Suprapubic skin (tissue), 4 donors: ENCODE measurements around the gene TEX9. TPM values are rescaled to one million over a fixed set of nuclear protein-coding genes. Genes with fewer than 3 reads are reported as not detected.
"Not testable (repeated sequence)": the region's sequence is repeated elsewhere in the genome, so short reads cannot be mapped to it uniquely, and the experiment has no call there.

Experiments used
- DNase-seq, 2 donors: peaks; one replicate each; pipeline ENCODE4 v3.0.0-alpha.2; 2019; ENCODE audit warnings: low spot score in 2 of 2
- H3K27ac ChIP-seq: fragments of 200-600 bp; sonication (generic); one replicate; pipeline ENCODE4 v1.5.1; 2019
- H3K27me3 ChIP-seq: fragments of 200-600 bp; sonication (generic); one replicate; pipeline ENCODE4 v1.5.1; 2019
- H3K36me3 ChIP-seq: fragments of 200-600 bp; sonication (generic); one replicate; pipeline ENCODE4 v1.5.1; 2019
- H3K4me1 ChIP-seq: fragments of 200-600 bp; sonication (generic); one replicate; pipeline ENCODE4 v1.5.1; 2019
- H3K4me3 ChIP-seq: fragments of 200-600 bp; sonication (generic); one replicate; pipeline ENCODE4 v1.5.1; 2019; ENCODE audit warnings: mild to moderate bottlenecking
- H3K9me3 ChIP-seq: fragments of 200-600 bp; sonication (generic); one replicate; pipeline ENCODE4 v1.5.1; 2019
- CTCF ChIP-seq, 2 donors: fragments of 200-600 bp in 1 of 2; fragments of 450-650 bp in 1 of 2; sonication (generic) in 1 of 2; IDR thresholded peaks; one replicate each; pipeline ENCODE4 v1.5.1; 2016 to 2019; ENCODE audit warnings: antibody characterized with exemption in 2 of 2, mild to moderate bottlenecking in 1 of 2, moderate library complexity in 1 of 2
- EP300 ChIP-seq: sonication (generic); formaldehyde crosslinking; IDR thresholded peaks from one replicate; pipeline ENCODE4 v1.6.1; 2017; ENCODE audit warnings: antibody characterized with exemption
- POLR2A ChIP-seq, 2 donors: fragments of 450-650 bp; IDR thresholded peaks; one replicate each; pipeline ENCODE4 v1.6.1; 2017; ENCODE audit warnings: antibody characterized with exemption in 2 of 2, mild to moderate bottlenecking in 2 of 2, moderate library complexity in 2 of 2
- POLR2AphosphoS5 ChIP-seq, 3 donors: sonication (generic); formaldehyde crosslinking; IDR thresholded peaks; one replicate each; pipeline ENCODE4 v1.6.1; 2017; ENCODE audit warnings: antibody characterized with exemption in 3 of 3
- WGBS: methylation state at CpG from one replicate; pipeline ENCODE4 v1.1.5; 2018; 5-methylcytosine and 5-hydroxymethylcytosine counted together
- total RNA-seq, 4 donors: library from RNA; depleted of rRNA; stranded (reverse); fragments of >200 nt; gene quantifications; one replicate each; pipeline ENCODE4 v1.1.0, GENCODE V29; 2016

Gene TEX9
- total RNA-seq, 4 donors from 2014 or later: 6.5 to 16.6 (median 8.9) TPM

- TF ChIP-seq EP300 (no peak), POLR2AphosphoS5 (IDR thresholded peaks at IDR 0.05) (no peak), CTCF (IDR thresholded peaks at IDR 0.05) (no peak), POLR2A (IDR thresholded peaks at IDR 0.05) (no peak)
- 100% methylated on average over 3 of the region's 3 CpGs for WGBS
- Histone ChIP-seq H3K9me3 (peaks cover 6% of the 10 kb centered on the region), H3K27ac (no peak overlapping the region), H3K27me3 (no peaks in the 10 kb centered on the region), H3K36me3 (no peaks in the 10 kb centered on the region), H3K4me1 (no peaks in the 10 kb centered on the region), H3K4me3 (no peak overlapping the region)
- no peak for DNase-seq
These were observed 17.8 kb downstream of the TEX9 start for GRCh38 chr15:56383010-56383409.

- H3K27ac ChIP-seq: no peak overlapping the region
- DNase-seq: no peak
- no peaks in the 10 kb centered on the region for H3K4me1 ChIP-seq
- H3K9me3 ChIP-seq: no peaks in the 10 kb centered on the region
- TF ChIP-seq CTCF (IDR thresholded peaks at IDR 0.05) (no peak), EP300 (no peak), POLR2A (IDR thresholded peaks at IDR 0.05) (no peak), POLR2AphosphoS5 (IDR thresholded peaks at IDR 0.05) (no peak)
- 94% methylated on average over 3 of the region's 3 CpGs for WGBS
- no peaks in the 10 kb centered on the region for H3K27me3 ChIP-seq
- no peak overlapping the region for H3K4me3 ChIP-seq
- no peaks in the 10 kb centered on the region for H3K36me3 ChIP-seq
These were observed 20.7 kb downstream of the TEX9 start for GRCh38 chr15:56385908-56386307.

- no peaks in the 10 kb centered on the region for H3K36me3 ChIP-seq
- no peak overlapping the region for H3K4me3 ChIP-seq
- H3K27ac ChIP-seq: no peak overlapping the region
- no peaks in the 10 kb centered on the region for H3K9me3 ChIP-seq
- no peak for DNase-seq
- no peaks in the 10 kb centered on the region for H3K27me3 ChIP-seq
- WGBS: 98% methylated on average over 2 of the region's 2 CpGs
- TF ChIP-seq POLR2AphosphoS5 (IDR thresholded peaks at IDR 0.05) (no peak), POLR2A (IDR thresholded peaks at IDR 0.05) (no peak), CTCF (IDR thresholded peaks at IDR 0.05) (no peak), EP300 (no peak)
- no peaks in the 10 kb centered on the region for H3K4me1 ChIP-seq
These were observed 25.6 kb downstream of the TEX9 start for GRCh38 chr15:56390739-56391267.

- TF ChIP-seq EP300 (no peak), CTCF (IDR thresholded peaks at IDR 0.05) (no peak), POLR2A (IDR thresholded peaks at IDR 0.05) (no peak), POLR2AphosphoS5 (IDR thresholded peaks at IDR 0.05) (no peak)
- 100% methylated on average over 1 of the region's 1 CpG for WGBS
- Histone ChIP-seq H3K36me3 (no peaks in the 10 kb centered on the region), H3K4me3 (no peak overlapping the region), H3K4me1 (no peaks in the 10 kb centered on the region), H3K27ac (no peak overlapping the region), H3K27me3 (no peaks in the 10 kb centered on the region), H3K9me3 (no peaks in the 10 kb centered on the region)
- no peak for DNase-seq
These were observed 28.1 kb downstream of the TEX9 start for GRCh38 chr15:56393277-56393676.

- Histone ChIP-seq H3K4me3 (no peak overlapping the region), H3K36me3 (no peaks in the 10 kb centered on the region), H3K9me3 (no peaks in the 10 kb centered on the region), H3K27me3 (no peaks in the 10 kb centered on the region), H3K4me1 (no peaks in the 10 kb centered on the region), H3K27ac (no peak overlapping the region)
- TF ChIP-seq POLR2AphosphoS5 (IDR thresholded peaks at IDR 0.05): no peak
- TF ChIP-seq POLR2A (IDR thresholded peaks at IDR 0.05): no peak
- TF ChIP-seq EP300: no peak
- no peak for TF ChIP-seq CTCF (IDR thresholded peaks at IDR 0.05)
- WGBS: 75% methylated on average over 1 of the region's 1 CpG
- DNase-seq: no peak
These were observed 29.7 kb downstream of the TEX9 start for GRCh38 chr15:56394909-56395308.

GRCh38 chr15:56397325-56397724 is 32.1 kb downstream of the TEX9 start:
- not testable (repeated sequence) for H3K27me3 ChIP-seq, H3K36me3 ChIP-seq, H3K9me3 ChIP-seq, DNase-seq, H3K4me3 ChIP-seq, H3K4me1 ChIP-seq, H3K27ac ChIP-seq
- WGBS: 91% methylated on average over 3 of the region's 3 CpGs

- WGBS: no CpG with 5 or more reads among the region's 11 CpGs
- DNase-seq: peak in 1 of 2 donors; percentile 41
- not testable (repeated sequence) for H3K27me3 ChIP-seq, H3K36me3 ChIP-seq, H3K4me1 ChIP-seq, H3K9me3 ChIP-seq, H3K27ac ChIP-seq, H3K4me3 ChIP-seq
These were observed 34.0 kb downstream of the TEX9 start for GRCh38 chr15:56399209-56399608.
